ENCODE results near the gene RALGPS1.

RALGPS1 gene

GRCh38 chr9:126915281-126915816 lies 767 bp downstream of the RALGPS1 start:
- Histone ChIP-seq H3K27me3 (ENCODE audit: control insufficient read depth, insufficient read depth, low read length) (peaks cover 32% of the 10 kb centered on the region), H3K9me3 (ENCODE audit: control insufficient read depth, low read depth, low read length) (no peaks in the 10 kb centered on the region), H3K4me1 (ENCODE audit: control insufficient read depth, low read depth, low read length) (peaks cover 19% of the 10 kb centered on the region), H3K4me3 (ENCODE audit: low read length) (peak overlapping the region; percentile 63), H3K36me3 (ENCODE audit: control insufficient read depth, low read depth, low read length) (no peaks in the 10 kb centered on the region), H3K27ac (ENCODE audit: low read length) (no peak overlapping the region), H3K9ac (ENCODE audit: low read length) (no peak overlapping the region)

GRCh38 chr9:126915846-126916543 lies 1.4 kb downstream of the RALGPS1 start:
- H3K27me3 ChIP-seq (ENCODE audit: control insufficient read depth, insufficient read depth, low read length), result peaks cover 32% of the 10 kb centered on the region
- H3K9me3 ChIP-seq (ENCODE audit: control insufficient read depth, low read depth, low read length), result no peaks in the 10 kb centered on the region
- H3K4me1 ChIP-seq (ENCODE audit: control insufficient read depth, low read depth, low read length), result peaks cover 19% of the 10 kb centered on the region
- no peak overlapping the region for H3K27ac ChIP-seq (ENCODE audit: low read length)
- H3K4me3 ChIP-seq (ENCODE audit: low read length), result peak overlapping the region; percentile 63
- H3K9ac ChIP-seq (ENCODE audit: low read length), result no peak overlapping the region
- no peaks in the 10 kb centered on the region for H3K36me3 ChIP-seq (ENCODE audit: control insufficient read depth, low read depth, low read length)

- Histone ChIP-seq H3K27ac (ENCODE audit: low read length) (no peak overlapping the region), H3K4me1 (ENCODE audit: control insufficient read depth, low read depth, low read length) (peaks cover 19% of the 10 kb centered on the region), H3K9ac (ENCODE audit: low read length) (no peak overlapping the region), H3K4me3 (ENCODE audit: low read length) (no peak overlapping the region), H3K27me3 (ENCODE audit: control insufficient read depth, insufficient read depth, low read length) (peaks cover 32% of the 10 kb centered on the region), H3K36me3 (ENCODE audit: control insufficient read depth, low read depth, low read length) (no peaks in the 10 kb centered on the region), H3K9me3 (ENCODE audit: control insufficient read depth, low read depth, low read length) (no peaks in the 10 kb centered on the region)
These were observed 2.3 kb downstream of the RALGPS1 start for GRCh38 chr9:126916909-126917308.

- Histone ChIP-seq H3K27ac (ENCODE audit: low read length) (no peak overlapping the region), H3K4me1 (ENCODE audit: control insufficient read depth, low read depth, low read length) (peaks cover 19% of the 10 kb centered on the region), H3K27me3 (ENCODE audit: control insufficient read depth, insufficient read depth, low read length) (peaks cover 11% of the 10 kb centered on the region), H3K36me3 (ENCODE audit: control insufficient read depth, low read depth, low read length) (no peaks in the 10 kb centered on the region), H3K9ac (ENCODE audit: low read length) (no peak overlapping the region), H3K9me3 (ENCODE audit: control insufficient read depth, low read depth, low read length) (no peaks in the 10 kb centered on the region), H3K4me3 (ENCODE audit: low read length) (no peak overlapping the region)
These were observed 4.6 kb downstream of the RALGPS1 start for GRCh38 chr9:126919193-126919592.

- Histone ChIP-seq H3K27me3 (ENCODE audit: control insufficient read depth, insufficient read depth, low read length) (no peaks in the 10 kb centered on the region), H3K36me3 (ENCODE audit: control insufficient read depth, low read depth, low read length) (no peaks in the 10 kb centered on the region), H3K27ac (ENCODE audit: low read length) (no peak overlapping the region), H3K4me3 (ENCODE audit: low read length) (no peak overlapping the region), H3K4me1 (ENCODE audit: control insufficient read depth, low read depth, low read length) (no peaks in the 10 kb centered on the region), H3K9ac (ENCODE audit: low read length) (no peak overlapping the region), H3K9me3 (ENCODE audit: control insufficient read depth, low read depth, low read length) (no peaks in the 10 kb centered on the region)
These were observed 11.3 kb downstream of the RALGPS1 start for GRCh38 chr9:126925876-126926275.

GRCh38 chr9:126926364-126926763 lies 11.8 kb downstream of the RALGPS1 start:
- Histone ChIP-seq H3K9ac (ENCODE audit: low read length) (no peak overlapping the region), H3K36me3 (ENCODE audit: control insufficient read depth, low read depth, low read length) (no peaks in the 10 kb centered on the region), H3K4me3 (ENCODE audit: low read length) (no peak overlapping the region), H3K4me1 (ENCODE audit: control insufficient read depth, low read depth, low read length) (no peaks in the 10 kb centered on the region), H3K9me3 (ENCODE audit: control insufficient read depth, low read depth, low read length) (no peaks in the 10 kb centered on the region), H3K27me3 (ENCODE audit: control insufficient read depth, insufficient read depth, low read length) (no peaks in the 10 kb centered on the region), H3K27ac (ENCODE audit: low read length) (no peak overlapping the region)

GRCh38 chr9:126927419-126927818 lies 12.8 kb downstream of the RALGPS1 start:
- Histone ChIP-seq H3K9ac (ENCODE audit: low read length) (no peak overlapping the region), H3K27me3 (ENCODE audit: control insufficient read depth, insufficient read depth, low read length) (no peaks in the 10 kb centered on the region), H3K36me3 (ENCODE audit: control insufficient read depth, low read depth, low read length) (no peaks in the 10 kb centered on the region), H3K4me1 (ENCODE audit: control insufficient read depth, low read depth, low read length) (no peaks in the 10 kb centered on the region), H3K9me3 (ENCODE audit: control insufficient read depth, low read depth, low read length) (no peaks in the 10 kb centered on the region), H3K4me3 (ENCODE audit: low read length) (no peak overlapping the region), H3K27ac (ENCODE audit: low read length) (no peak overlapping the region)

- Histone ChIP-seq H3K4me1 (ENCODE audit: control insufficient read depth, low read depth, low read length) (peaks cover 9% of the 10 kb centered on the region), H3K27me3 (ENCODE audit: control insufficient read depth, insufficient read depth, low read length) (no peaks in the 10 kb centered on the region), H3K36me3 (ENCODE audit: control insufficient read depth, low read depth, low read length) (no peaks in the 10 kb centered on the region), H3K4me3 (ENCODE audit: low read length) (no peak overlapping the region), H3K27ac (ENCODE audit: low read length) (no peak overlapping the region), H3K9ac (ENCODE audit: low read length) (no peak overlapping the region), H3K9me3 (ENCODE audit: control insufficient read depth, low read depth, low read length) (no peaks in the 10 kb centered on the region)
These were observed 18.3 kb downstream of the RALGPS1 start for GRCh38 chr9:126932871-126933321.

GRCh38 chr9:126933334-126933980 lies 18.9 kb downstream of the RALGPS1 start:
- no peak overlapping the region for H3K9ac ChIP-seq (ENCODE audit: low read length)
- H3K36me3 ChIP-seq (ENCODE audit: control insufficient read depth, low read depth, low read length), result no peaks in the 10 kb centered on the region
- no peak overlapping the region for H3K4me3 ChIP-seq (ENCODE audit: low read length)
- no peak overlapping the region for H3K27ac ChIP-seq (ENCODE audit: low read length)
- H3K9me3 ChIP-seq (ENCODE audit: control insufficient read depth, low read depth, low read length), result no peaks in the 10 kb centered on the region
- peaks cover 9% of the 10 kb centered on the region for H3K4me1 ChIP-seq (ENCODE audit: control insufficient read depth, low read depth, low read length)
- H3K27me3 ChIP-seq (ENCODE audit: control insufficient read depth, insufficient read depth, low read length), result no peaks in the 10 kb centered on the region

GRCh38 chr9:126934441-126934840 lies 19.9 kb downstream of the RALGPS1 start:
- no peaks in the 10 kb centered on the region for H3K9me3 ChIP-seq (ENCODE audit: control insufficient read depth, low read depth, low read length)
- H3K9ac ChIP-seq (ENCODE audit: low read length), result no peak overlapping the region
- H3K4me1 ChIP-seq (ENCODE audit: control insufficient read depth, low read depth, low read length), result peaks cover 9% of the 10 kb centered on the region
- no peak overlapping the region for H3K27ac ChIP-seq (ENCODE audit: low read length)
- no peaks in the 10 kb centered on the region for H3K36me3 ChIP-seq (ENCODE audit: control insufficient read depth, low read depth, low read length)
- H3K27me3 ChIP-seq (ENCODE audit: control insufficient read depth, insufficient read depth, low read length), result no peaks in the 10 kb centered on the region
- H3K4me3 ChIP-seq (ENCODE audit: low read length), result no peak overlapping the region

- Histone ChIP-seq H3K4me1 (ENCODE audit: control insufficient read depth, low read depth, low read length) (peaks cover 9% of the 10 kb centered on the region), H3K27ac (ENCODE audit: low read length) (no peak overlapping the region), H3K27me3 (ENCODE audit: control insufficient read depth, insufficient read depth, low read length) (no peaks in the 10 kb centered on the region), H3K9me3 (ENCODE audit: control insufficient read depth, low read depth, low read length) (no peaks in the 10 kb centered on the region), H3K36me3 (ENCODE audit: control insufficient read depth, low read depth, low read length) (no peaks in the 10 kb centered on the region), H3K4me3 (ENCODE audit: low read length) (no peak overlapping the region), H3K9ac (ENCODE audit: low read length) (no peak overlapping the region)
These were observed 21.0 kb downstream of the RALGPS1 start for GRCh38 chr9:126935630-126936029.

- no peaks in the 10 kb centered on the region for H3K9me3 ChIP-seq (ENCODE audit: control insufficient read depth, low read depth, low read length)
- H3K4me1 ChIP-seq (ENCODE audit: control insufficient read depth, low read depth, low read length), result peaks cover 9% of the 10 kb centered on the region
- H3K9ac ChIP-seq (ENCODE audit: low read length), result no peak overlapping the region
- no peaks in the 10 kb centered on the region for H3K36me3 ChIP-seq (ENCODE audit: control insufficient read depth, low read depth, low read length)
- H3K27ac ChIP-seq (ENCODE audit: low read length), result no peak overlapping the region
- H3K27me3 ChIP-seq (ENCODE audit: control insufficient read depth, insufficient read depth, low read length), result no peaks in the 10 kb centered on the region
- H3K4me3 ChIP-seq (ENCODE audit: low read length), result no peak overlapping the region
These were observed 22.9 kb downstream of the RALGPS1 start for GRCh38 chr9:126937444-126937843.

All from iPS-18a (cell line).